NOMO-1 treated with DMSO at 0.1 percent for 48 hours (cell line): ENCODE data around the gene KCMF1.

ENCODE experiments used
- DNase-seq: peaks from one replicate; lab custom pipeline; 2025; ENCODE audit not compliant: unreplicated experiment; lab: John Stamatoyannopoulos, UW

Gene KCMF1

GRCh38 chr2:85019121-85019520, 48.2 kb downstream of the KCMF1 start:
- no peak for DNase-seq

- no peak for DNase-seq
Measured at GRCh38 chr2:85022232-85022631, 51.3 kb downstream of the KCMF1 start.

GRCh38 chr2:85024372-85025047, 53.5 kb downstream of the KCMF1 start:
- no peak for DNase-seq

- DNase-seq, result no peak
Measured at GRCh38 chr2:85032621-85033020, 61.7 kb downstream of the KCMF1 start.

GRCh38 chr2:85033388-85033787, 62.4 kb downstream of the KCMF1 start:
- DNase-seq, result peak; percentile 5

GRCh38 chr2:85034158-85034557, 63.2 kb downstream of the KCMF1 start:
- DNase-seq, result no peak

GRCh38 chr2:85037622-85038021, 66.7 kb downstream of the KCMF1 start:
- no peak for DNase-seq

- no peak for DNase-seq
Measured at GRCh38 chr2:85042330-85042729, 71.4 kb downstream of the KCMF1 start.

GRCh38 chr2:85048534-85048933, 77.6 kb downstream of the KCMF1 start:
- DNase-seq, result no peak

GRCh38 chr2:85049236-85049635, 78.3 kb downstream of the KCMF1 start:
- DNase-seq, result no peak

GRCh38 chr2:85053802-85054201, 82.8 kb downstream of the KCMF1 start:
- DNase-seq, result peak; percentile 67

- DNase-seq, result peak; percentile 67
Measured at GRCh38 chr2:85057226-85057962, 86.4 kb downstream of the KCMF1 start.

- DNase-seq, result no peak
Measured at GRCh38 chr2:85061896-85062295, 90.9 kb downstream of the KCMF1 start.

GRCh38 chr2:85062565-85062964, 91.6 kb downstream of the KCMF1 start:
- no peak for DNase-seq

- DNase-seq, result no peak
Measured at GRCh38 chr2:85063981-85064599, 93.1 kb downstream of the KCMF1 start.

- no peak for DNase-seq
Measured at GRCh38 chr2:85064927-85065577, 94.1 kb downstream of the KCMF1 start.

GRCh38 chr2:85066006-85066740, 95.2 kb downstream of the KCMF1 start:
- no peak for DNase-seq

GRCh38 chr2:85066874-85067351, 96.0 kb downstream of the KCMF1 start:
- DNase-seq, result peak; percentile 31

- DNase-seq, result no peak
Measured at GRCh38 chr2:85071096-85071495, 100.1 kb downstream of the KCMF1 start.

- DNase-seq, result peak; percentile 19
Measured at GRCh38 chr2:85073033-85073432, 102.1 kb downstream of the KCMF1 start.
